ENCODE results near the gene LYZL1.

DNA sequence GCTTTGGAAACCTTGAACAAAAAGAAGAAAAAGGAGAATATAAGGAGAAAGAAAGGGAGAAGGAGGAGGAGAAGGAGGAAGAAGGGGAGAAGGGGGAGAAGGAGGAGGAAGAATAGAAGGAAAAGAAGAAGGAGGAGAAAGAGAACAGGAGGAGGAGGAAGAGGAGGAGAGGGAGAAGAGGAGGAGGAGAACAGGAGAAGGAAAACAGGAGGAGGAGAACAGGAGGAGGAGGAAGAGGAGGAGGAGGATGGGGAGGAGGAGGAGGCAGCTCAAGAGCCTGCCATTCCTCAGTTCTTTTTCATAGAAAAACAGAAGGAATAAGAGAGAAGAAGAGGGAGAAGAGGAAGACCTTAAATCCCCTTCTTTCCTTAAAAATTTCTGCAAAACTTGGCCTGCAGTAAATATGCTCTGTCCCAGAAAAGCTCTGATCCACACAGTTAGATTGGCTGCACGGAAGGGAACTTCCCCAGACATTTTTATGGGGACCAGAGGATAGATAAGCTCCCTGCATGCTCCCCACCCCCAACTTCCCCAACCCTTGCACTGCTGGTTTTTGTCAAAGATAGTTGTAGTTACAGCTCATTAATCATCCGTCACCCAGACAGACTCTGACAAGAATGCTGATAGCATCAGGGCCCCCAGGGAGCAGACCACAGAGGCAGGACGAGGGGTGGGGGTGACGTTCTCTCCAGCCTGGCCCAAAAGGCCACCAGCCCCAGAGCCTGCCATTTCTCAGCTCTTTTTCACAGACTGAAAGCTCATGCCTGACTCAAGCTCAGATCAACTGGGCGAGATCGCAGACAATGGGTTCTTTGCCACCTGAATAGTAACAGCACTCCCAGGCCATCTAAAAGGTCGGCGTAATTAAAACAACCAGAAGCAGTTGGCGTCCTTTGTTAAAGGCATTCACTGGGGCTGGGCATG is 34.5 kb upstream of the LYZL1 start:
- TF ChIP-seq, protein P1, sequence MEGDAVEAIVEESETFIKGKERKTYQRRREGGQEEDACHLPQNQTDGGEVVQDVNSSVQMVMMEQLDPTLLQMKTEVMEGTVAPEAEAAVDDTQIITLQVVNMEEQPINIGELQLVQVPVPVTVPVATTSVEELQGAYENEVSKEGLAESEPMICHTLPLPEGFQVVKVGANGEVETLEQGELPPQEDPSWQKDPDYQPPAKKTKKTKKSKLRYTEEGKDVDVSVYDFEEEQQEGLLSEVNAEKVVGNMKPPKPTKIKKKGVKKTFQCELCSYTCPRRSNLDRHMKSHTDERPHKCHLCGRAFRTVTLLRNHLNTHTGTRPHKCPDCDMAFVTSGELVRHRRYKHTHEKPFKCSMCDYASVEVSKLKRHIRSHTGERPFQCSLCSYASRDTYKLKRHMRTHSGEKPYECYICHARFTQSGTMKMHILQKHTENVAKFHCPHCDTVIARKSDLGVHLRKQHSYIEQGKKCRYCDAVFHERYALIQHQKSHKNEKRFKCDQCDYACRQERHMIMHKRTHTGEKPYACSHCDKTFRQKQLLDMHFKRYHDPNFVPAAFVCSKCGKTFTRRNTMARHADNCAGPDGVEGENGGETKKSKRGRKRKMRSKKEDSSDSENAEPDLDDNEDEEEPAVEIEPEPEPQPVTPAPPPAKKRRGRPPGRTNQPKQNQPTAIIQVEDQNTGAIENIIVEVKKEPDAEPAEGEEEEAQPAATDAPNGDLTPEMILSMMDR (IDR thresholded peaks at IDR 0.05), result no peak
- TF ChIP-seq EZH2 (IDR thresholded peaks at IDR 0.05) (no peak), EZH2phosphoT487 (IDR thresholded peaks at IDR 0.05) (peak; percentile 67)

Measured in neural progenitor cell (in vitro differentiated cells).